Loucy (cell line): Measurements from ENCODE around the gene UBAC2.

Source experiments
- H2AFZ ChIP-seq: fragments of 200-600 bp; sonication (generic); 2 replicates; pipeline ENCODE4 v1.6.0; 2016; ENCODE audit warnings: antibody characterized with exemption, mild to moderate bottlenecking, low read length, moderate library complexity
- H3F3A ChIP-seq: fragments of 200-600 bp; 2 replicates; pipeline ENCODE4 v1.6.0; 2016; ENCODE audit warnings: antibody characterized with exemption, low read depth, mild to moderate bottlenecking
- H3K27me3 ChIP-seq: fragments of 200-600 bp; sonication (generic); 2 replicates; pipeline ENCODE4 v1.6.1; 2014; ENCODE audit warnings: low read length, mild to moderate bottlenecking; ENCODE audit not compliant: insufficient read depth, poor library complexity, severe bottlenecking
- H3K36me3 ChIP-seq: fragments of 200-600 bp; sonication (generic); 2 replicates; pipeline ENCODE4 v1.6.1; 2016; ENCODE audit warnings: low read length; ENCODE audit not compliant: insufficient read depth
- H3K4me1 ChIP-seq: fragments of 200-600 bp; sonication (generic); 2 replicates; pipeline ENCODE4 v1.5.1; 2014; ENCODE audit warnings: low read length, mild to moderate bottlenecking; ENCODE audit not compliant: insufficient read depth, poor library complexity, severe bottlenecking
- H3K4me2 ChIP-seq: fragments of 200-600 bp; sonication (generic); 2 replicates; pipeline ENCODE4 v1.6.0; 2014; ENCODE audit warnings: antibody characterized with exemption, low read length, low read depth, mild to moderate bottlenecking; ENCODE audit not compliant: poor library complexity, severe bottlenecking
- H3K4me3 ChIP-seq: fragments of 200-600 bp; sonication (generic); 2 replicates; pipeline ENCODE4 v1.5.1; 2014; ENCODE audit warnings: low read length, mild to moderate bottlenecking, mixed read lengths; ENCODE audit not compliant: poor library complexity, severe bottlenecking
- H3K79me2 ChIP-seq: fragments of 200-600 bp; sonication (generic); 2 replicates; pipeline ENCODE4 v1.6.1; 2014; ENCODE audit warnings: low read length; ENCODE audit not compliant: insufficient read depth
- H3K9ac ChIP-seq: fragments of 200-600 bp; sonication (generic); 2 replicates; pipeline ENCODE4 v1.6.0; 2014; ENCODE audit warnings: mild to moderate bottlenecking, low read depth, low read length, moderate library complexity; ENCODE audit not compliant: poor library complexity, severe bottlenecking
- H3K9me2 ChIP-seq: fragments of 200-600 bp; sonication (generic); replicated peaks from 2 replicates; pipeline ENCODE4 v1.6.1; 2016; ENCODE audit warnings: low read depth, low read length, mixed read lengths
- H3K9me3 ChIP-seq: fragments of 200-600 bp; sonication (generic); 2 replicates; pipeline ENCODE4 v1.6.1; 2014; ENCODE audit warnings: mild to moderate bottlenecking, antibody characterized with exemption, low read length, low read depth; ENCODE audit not compliant: insufficient read depth
- H4K20me1 ChIP-seq: fragments of 200-600 bp; sonication (generic); 2 replicates; pipeline ENCODE4 v1.6.0; 2014; ENCODE audit warnings: antibody characterized with exemption, low read length, mild to moderate bottlenecking; ENCODE audit not compliant: insufficient read depth, poor library complexity, severe bottlenecking
- CTCF ChIP-seq: fragments of 200-600 bp; sonication (generic); conservative IDR thresholded peaks from 2 replicates; pipeline ENCODE4 v1.5.1; 2014; ENCODE audit warnings: mild to moderate bottlenecking, antibody characterized with exemption, low read length
- EZH2phosphoT487 ChIP-seq: fragments of 200-600 bp; IDR thresholded peaks from 2 replicates; pipeline ENCODE4 v1.6.1; 2018; ENCODE audit warnings: antibody characterized with exemption, mild to moderate bottlenecking, moderate library complexity, borderline replicate concordance

UBAC2 gene

GRCh38 chr13:99179460-99179859, 21.2 kb upstream of the UBAC2 start:
- Histone ChIP-seq H3K9me2 (no peaks in the 10 kb centered on the region), H3K9ac (no peak overlapping the region), H3K4me2 (no peak overlapping the region), H4K20me1 (no peaks in the 10 kb centered on the region), H3K4me3 (no peak overlapping the region), H3K36me3 (no peaks in the 10 kb centered on the region), H3F3A (no peaks in the 10 kb centered on the region), H3K79me2 (no peaks in the 10 kb centered on the region), H2AFZ (no peak overlapping the region), H3K27me3 (no peaks in the 10 kb centered on the region), H3K4me1 (peaks cover 9% of the 10 kb centered on the region), H3K9me3 (no peaks in the 10 kb centered on the region)
- TF ChIP-seq EZH2phosphoT487 (no peak), CTCF (no peak)

- Histone ChIP-seq H3K27me3 (no peaks in the 10 kb centered on the region), H3K9ac (no peak overlapping the region), H3K79me2 (no peaks in the 10 kb centered on the region), H2AFZ (no peak overlapping the region), H3K36me3 (no peaks in the 10 kb centered on the region), H3K9me3 (no peaks in the 10 kb centered on the region), H3K4me2 (no peak overlapping the region), H3K4me3 (no peak overlapping the region), H3K4me1 (peaks cover 6% of the 10 kb centered on the region), H4K20me1 (no peaks in the 10 kb centered on the region), H3F3A (no peaks in the 10 kb centered on the region), H3K9me2 (no peaks in the 10 kb centered on the region)
- TF ChIP-seq CTCF (no peak), EZH2phosphoT487 (no peak)
Observed at GRCh38 chr13:99182439-99182838, 18.2 kb upstream of the UBAC2 start.

- Histone ChIP-seq H3K9me3 (no peaks in the 10 kb centered on the region), H4K20me1 (no peaks in the 10 kb centered on the region), H3K79me2 (no peaks in the 10 kb centered on the region), H3K4me1 (no peaks in the 10 kb centered on the region), H3K36me3 (no peaks in the 10 kb centered on the region), H3K9ac (no peak overlapping the region), H3K4me3 (no peak overlapping the region), H3K9me2 (no peaks in the 10 kb centered on the region), H3K4me2 (no peak overlapping the region), H2AFZ (no peak overlapping the region), H3F3A (no peaks in the 10 kb centered on the region), H3K27me3 (no peaks in the 10 kb centered on the region)
- TF ChIP-seq CTCF (no peak), EZH2phosphoT487 (no peak)
Observed at GRCh38 chr13:99185606-99186005, 15.0 kb upstream of the UBAC2 start.
